WTC11 (cell line): ENCODE data around the gene POLR3B.

ENCODE experiments used
- JUN ChIP-seq: sonication (generic); formaldehyde crosslinking; IDR thresholded peaks from 2 replicates; pipeline ENCODE4 v1.8.0; 2023; ENCODE audit warnings: mild to moderate bottlenecking, missing genetic modification reagents
- TF ChIP-seq, protein P1 (sequence below): sonication (generic); formaldehyde crosslinking; IDR thresholded peaks from 2 replicates; pipeline ENCODE4 v1.8.0; 2022; ENCODE audit warnings: mild to moderate bottlenecking, missing genetic modification reagents
- TF ChIP-seq, protein P2 (sequence below): fragments of 200-600 bp; IDR thresholded peaks from 2 replicates; pipeline ENCODE4 v1.8.0; 2022; ENCODE audit warnings: antibody characterized with exemption
- TF ChIP-seq, protein P3 (sequence below): sonication (generic); formaldehyde crosslinking; IDR thresholded peaks from 2 replicates; pipeline ENCODE4 v1.8.1; 2023; ENCODE audit warnings: mild to moderate bottlenecking, missing genetic modification reagents, moderate library complexity
- TF ChIP-seq, protein P4 (sequence below): sonication (generic); formaldehyde crosslinking; IDR thresholded peaks from 2 replicates; pipeline ENCODE4 v1.8.1; 2022; ENCODE audit warnings: mild to moderate bottlenecking, moderate library complexity, missing genetic modification reagents

DNA sequence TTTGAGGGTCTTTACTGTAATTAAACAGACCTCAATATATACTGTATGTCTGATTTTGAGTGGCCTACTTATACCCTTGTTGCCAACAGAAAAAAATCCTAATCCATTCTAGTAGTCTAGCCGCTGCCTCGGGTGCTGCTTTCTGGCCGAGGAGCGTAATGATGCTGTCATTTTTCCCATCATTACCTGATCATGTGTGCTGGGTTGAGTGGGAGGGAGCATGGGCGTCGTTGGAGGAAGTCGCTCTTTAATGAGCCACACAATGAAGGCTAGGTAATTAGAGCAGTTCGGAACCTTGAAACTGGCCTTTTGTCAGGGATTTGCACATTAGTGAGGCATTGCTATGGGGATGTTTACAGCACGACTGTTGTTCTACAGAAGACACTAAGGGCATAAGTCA lies 149.1 kb downstream of the POLR3B start:
- TF ChIP-seq, protein P1, sequence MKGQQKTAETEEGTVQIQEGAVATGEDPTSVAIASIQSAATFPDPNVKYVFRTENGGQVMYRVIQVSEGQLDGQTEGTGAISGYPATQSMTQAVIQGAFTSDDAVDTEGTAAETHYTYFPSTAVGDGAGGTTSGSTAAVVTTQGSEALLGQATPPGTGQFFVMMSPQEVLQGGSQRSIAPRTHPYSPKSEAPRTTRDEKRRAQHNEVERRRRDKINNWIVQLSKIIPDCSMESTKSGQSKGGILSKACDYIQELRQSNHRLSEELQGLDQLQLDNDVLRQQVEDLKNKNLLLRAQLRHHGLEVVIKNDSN (CRISPR knock-in tag): no peak
- TF ChIP-seq, protein P2, sequence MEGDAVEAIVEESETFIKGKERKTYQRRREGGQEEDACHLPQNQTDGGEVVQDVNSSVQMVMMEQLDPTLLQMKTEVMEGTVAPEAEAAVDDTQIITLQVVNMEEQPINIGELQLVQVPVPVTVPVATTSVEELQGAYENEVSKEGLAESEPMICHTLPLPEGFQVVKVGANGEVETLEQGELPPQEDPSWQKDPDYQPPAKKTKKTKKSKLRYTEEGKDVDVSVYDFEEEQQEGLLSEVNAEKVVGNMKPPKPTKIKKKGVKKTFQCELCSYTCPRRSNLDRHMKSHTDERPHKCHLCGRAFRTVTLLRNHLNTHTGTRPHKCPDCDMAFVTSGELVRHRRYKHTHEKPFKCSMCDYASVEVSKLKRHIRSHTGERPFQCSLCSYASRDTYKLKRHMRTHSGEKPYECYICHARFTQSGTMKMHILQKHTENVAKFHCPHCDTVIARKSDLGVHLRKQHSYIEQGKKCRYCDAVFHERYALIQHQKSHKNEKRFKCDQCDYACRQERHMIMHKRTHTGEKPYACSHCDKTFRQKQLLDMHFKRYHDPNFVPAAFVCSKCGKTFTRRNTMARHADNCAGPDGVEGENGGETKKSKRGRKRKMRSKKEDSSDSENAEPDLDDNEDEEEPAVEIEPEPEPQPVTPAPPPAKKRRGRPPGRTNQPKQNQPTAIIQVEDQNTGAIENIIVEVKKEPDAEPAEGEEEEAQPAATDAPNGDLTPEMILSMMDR: no peak
- TF ChIP-seq, protein P3, sequence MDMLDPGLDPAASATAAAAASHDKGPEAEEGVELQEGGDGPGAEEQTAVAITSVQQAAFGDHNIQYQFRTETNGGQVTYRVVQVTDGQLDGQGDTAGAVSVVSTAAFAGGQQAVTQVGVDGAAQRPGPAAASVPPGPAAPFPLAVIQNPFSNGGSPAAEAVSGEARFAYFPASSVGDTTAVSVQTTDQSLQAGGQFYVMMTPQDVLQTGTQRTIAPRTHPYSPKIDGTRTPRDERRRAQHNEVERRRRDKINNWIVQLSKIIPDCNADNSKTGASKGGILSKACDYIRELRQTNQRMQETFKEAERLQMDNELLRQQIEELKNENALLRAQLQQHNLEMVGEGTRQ: no peak
- TF ChIP-seq, protein P4, sequence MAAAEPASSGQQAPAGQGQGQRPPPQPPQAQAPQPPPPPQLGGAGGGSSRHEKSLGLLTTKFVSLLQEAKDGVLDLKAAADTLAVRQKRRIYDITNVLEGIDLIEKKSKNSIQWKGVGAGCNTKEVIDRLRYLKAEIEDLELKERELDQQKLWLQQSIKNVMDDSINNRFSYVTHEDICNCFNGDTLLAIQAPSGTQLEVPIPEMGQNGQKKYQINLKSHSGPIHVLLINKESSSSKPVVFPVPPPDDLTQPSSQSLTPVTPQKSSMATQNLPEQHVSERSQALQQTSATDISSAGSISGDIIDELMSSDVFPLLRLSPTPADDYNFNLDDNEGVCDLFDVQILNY (CRISPR knock-in tag): no peak
- no peak for TF ChIP-seq JUN (CRISPR knock-in tag)
